ENCODE data around the gene POLG2.

- TF ChIP-seq POLR2A (IDR thresholded peaks at IDR 0.05; ENCODE audit: low read length): no peak
- no peak for TF ChIP-seq GATA1 (IDR thresholded peaks at IDR 0.05; ENCODE audit: low read depth, low read length)
Measured at GRCh38 chr17:64491034-64491860, 5.6 kb downstream of the POLG2 start.

Data from erythroblast (primary cell).